NCI-H774 (cell line): ENCODE results near the gene AMPH.
"Not testable (repeated sequence)": the region's sequence is repeated elsewhere in the genome, so short reads cannot be mapped to it uniquely, and the experiment has no call there.

ENCODE experiments used
- DNase-seq: peaks from one replicate; lab custom pipeline; 2025; lab: John Stamatoyannopoulos, UW

Gene AMPH

GRCh38 chr7:38628630-38629385 lies 2.4 kb downstream of the AMPH start:
- no peak for DNase-seq

GRCh38 chr7:38625866-38626265 lies 5.3 kb downstream of the AMPH start:
- no peak for DNase-seq

- no peak for DNase-seq
Observed at GRCh38 chr7:38615665-38616064, 15.5 kb downstream of the AMPH start.

- no peak for DNase-seq
Observed at GRCh38 chr7:38607466-38607865, 23.7 kb downstream of the AMPH start.

GRCh38 chr7:38600741-38601140 lies 30.4 kb downstream of the AMPH start:
- DNase-seq, result no peak

GRCh38 chr7:38594949-38595348 lies 36.2 kb downstream of the AMPH start:
- DNase-seq, result no peak

GRCh38 chr7:38592737-38593288 lies 38.4 kb downstream of the AMPH start:
- DNase-seq, result no peak

- DNase-seq, result no peak
Observed at GRCh38 chr7:38585572-38586354, 45.4 kb downstream of the AMPH start.

GRCh38 chr7:38584443-38585210 lies 46.5 kb downstream of the AMPH start:
- no peak for DNase-seq

GRCh38 chr7:38580485-38580884 lies 50.7 kb downstream of the AMPH start:
- no peak for DNase-seq

- no peak for DNase-seq
Observed at GRCh38 chr7:38574086-38574485, 57.1 kb downstream of the AMPH start.

GRCh38 chr7:38571620-38572019 lies 59.6 kb downstream of the AMPH start:
- DNase-seq, result not testable (repeated sequence)

GRCh38 chr7:38568497-38568896 lies 62.7 kb downstream of the AMPH start:
- DNase-seq, result no peak

GRCh38 chr7:38565289-38565688 lies 65.9 kb downstream of the AMPH start:
- DNase-seq, result no peak

GRCh38 chr7:38563741-38564140 lies 67.4 kb downstream of the AMPH start:
- DNase-seq, result no peak

GRCh38 chr7:38561166-38561565 lies 70.0 kb downstream of the AMPH start:
- no peak for DNase-seq

GRCh38 chr7:38558761-38559345 lies 72.3 kb downstream of the AMPH start:
- DNase-seq, result no peak

GRCh38 chr7:38554586-38554985 lies 76.6 kb downstream of the AMPH start:
- DNase-seq, result no peak

- no peak for DNase-seq
Observed at GRCh38 chr7:38550836-38551235, 80.3 kb downstream of the AMPH start.

GRCh38 chr7:38548605-38549004 lies 82.6 kb downstream of the AMPH start:
- no peak for DNase-seq

GRCh38 chr7:38546763-38547162 lies 84.4 kb downstream of the AMPH start:
- no peak for DNase-seq

- no peak for DNase-seq
Observed at GRCh38 chr7:38545977-38546376, 85.2 kb downstream of the AMPH start.
